Calu3 (cell line): ENCODE results near the gene GCGR. TPM values are rescaled to one million over a fixed set of nuclear protein-coding genes. Genes with fewer than 3 reads are reported as not detected.

Source experiments
- BruUV-seq: library from RNA; stranded (reverse); fragments of 400-500 nt; replicated peaks from 2 replicates; lab custom pipeline; 2021; lab: Mats Ljungman, UMichigan
- CTCF ChIA-PET: fragments of 300-600 bp; sonication (Branson Sonifier 250); formaldehyde crosslinking; loops from one replicate; lab custom pipeline; 2022; ENCODE audit warnings: antibody characterized with exemption; lab: Charles Lee
- DNase-seq: peaks from one replicate; pipeline ENCODE4 v3.0.0; 2022
- H3K27ac Mint-ChIP-seq: one replicate; pipeline ENCODE4 v1.8.0; 2022; ENCODE audit warnings: mixed read lengths; ENCODE audit not compliant: unreplicated experiment
- H3K27me3 Mint-ChIP-seq: one replicate; pipeline ENCODE4 v1.8.0; 2022; ENCODE audit warnings: mixed read lengths; ENCODE audit not compliant: unreplicated experiment
- H3K36me3 Mint-ChIP-seq: one replicate; pipeline ENCODE4 v1.8.0; 2022; ENCODE audit warnings: mild to moderate bottlenecking, moderate library complexity, mixed read lengths; ENCODE audit not compliant: insufficient read depth, unreplicated experiment
- H3K4me1 Mint-ChIP-seq: one replicate; pipeline ENCODE4 v1.8.0; 2022; ENCODE audit warnings: mild to moderate bottlenecking, low read depth, mixed read lengths; ENCODE audit not compliant: unreplicated experiment
- H3K4me3 Mint-ChIP-seq: one replicate; pipeline ENCODE4 v1.8.0; 2022; ENCODE audit warnings: mild to moderate bottlenecking, low read depth, moderate library complexity, mixed read lengths; ENCODE audit not compliant: unreplicated experiment
- H3K9me3 Mint-ChIP-seq: one replicate; pipeline ENCODE4 v1.8.0; 2022; ENCODE audit warnings: low read depth, mixed read lengths; ENCODE audit not compliant: unreplicated experiment
- CTCF ChIP-seq: fragments of 200-600 bp; IDR thresholded peaks from one replicate; pipeline ENCODE4 v1.8.0; 2022; ENCODE audit warnings: antibody characterized with exemption; ENCODE audit not compliant: unreplicated experiment
- intact Hi-C: fragments of 100-400 bp; cut with micrococcal nuclease; formaldehyde crosslinking; loops from one replicate; pipeline ENCODE4 v1.10.0; 2022; ENCODE audit not compliant: unreplicated experiment
- total RNA-seq: library from RNA; stranded (reverse); gene quantifications from 2 replicates; pipeline ENCODE4 v1.2.3, GENCODE V29; 2022

GCGR gene
- total RNA-seq, 1 experiment from 2014 or later, result 0.78 TPM

- Mint-ChIP-seq H3K4me3 (no peak overlapping the region), H3K27me3 (peaks cover 16% of the 10 kb centered on the region), H3K4me1 (peaks cover 14% of the 10 kb centered on the region), H3K27ac (no peak overlapping the region), H3K36me3 (no peaks in the 10 kb centered on the region), H3K9me3 (no peaks in the 10 kb centered on the region)
- no peak for TF ChIP-seq CTCF
- intact Hi-C loops, result no loop called here
- CTCF ChIA-PET, result interaction anchor here (1.0 to 1.3 kb wide), 3 partner anchors 16 to 107 kb away, joined by 3 to 7 read pairs (median 5); no protein-coding TSS in a partner anchor
- no peak for DNase-seq
- BruUV-seq, result no TSS peak
These were observed 17.2 kb downstream of the GCGR start for GRCh38 chr17:81821147-81821546.

GRCh38 chr17:81821603-81822311 lies 17.8 kb downstream of the GCGR start:
- intact Hi-C loops, result no loop called here
- no TSS peak for BruUV-seq
- Mint-ChIP-seq H3K4me3 (no peak overlapping the region), H3K9me3 (no peaks in the 10 kb centered on the region), H3K27ac (no peak overlapping the region), H3K4me1 (peaks cover 11% of the 10 kb centered on the region), H3K36me3 (no peaks in the 10 kb centered on the region), H3K27me3 (peaks cover 15% of the 10 kb centered on the region)
- peak; percentile 60 for TF ChIP-seq CTCF
- CTCF ChIA-PET, result interaction anchor here (0.7 to 1.3 kb wide), 5 partner anchors 14 to 108 kb away, joined by 3 to 7 read pairs (median 5); partner anchors contain the start of gene PCYT2
- peak; percentile 88 for DNase-seq

- CTCF ChIA-PET, result interaction anchor here (0.7 to 1.3 kb wide), 5 partner anchors 15 to 108 kb away, joined by 3 to 7 read pairs (median 5); partner anchors contain the start of gene PCYT2
- no peak overlapping the region for H3K27ac Mint-ChIP-seq
- H3K4me3 Mint-ChIP-seq, result no peak overlapping the region
- TF ChIP-seq CTCF, result no peak
- H3K4me1 Mint-ChIP-seq, result peaks cover 9% of the 10 kb centered on the region
- intact Hi-C loops, result no loop called here
- DNase-seq, result no peak
- H3K36me3 Mint-ChIP-seq, result no peaks in the 10 kb centered on the region
- BruUV-seq, result no TSS peak
- peaks cover 10% of the 10 kb centered on the region for H3K27me3 Mint-ChIP-seq
- no peaks in the 10 kb centered on the region for H3K9me3 Mint-ChIP-seq
These were observed 18.3 kb downstream of the GCGR start for GRCh38 chr17:81822312-81822637.

GRCh38 chr17:81822996-81823819 lies 19.3 kb downstream of the GCGR start:
- H3K36me3 Mint-ChIP-seq, result no peaks in the 10 kb centered on the region
- TF ChIP-seq CTCF, result no peak
- DNase-seq, result no peak
- intact Hi-C loops, result no loop called here
- CTCF ChIA-PET, result no interaction called here
- peaks cover under 1% of the 10 kb centered on the region for H3K27me3 Mint-ChIP-seq
- H3K4me1 Mint-ChIP-seq, result peaks cover 11% of the 10 kb centered on the region
- H3K4me3 Mint-ChIP-seq, result no peak overlapping the region
- H3K9me3 Mint-ChIP-seq, result no peaks in the 10 kb centered on the region
- BruUV-seq, result no TSS peak
- H3K27ac Mint-ChIP-seq, result no peak overlapping the region
